NCI-H2227 treated with DMSO at 0.1 percent for 48 hours (cell line): ENCODE results near the gene EFNA4.
"Not testable (repeated sequence)": the region's sequence is repeated elsewhere in the genome, so short reads cannot be mapped to it uniquely, and the experiment has no call there.

Source experiments
- DNase-seq: peaks from one replicate; lab custom pipeline; 2025; lab: John Stamatoyannopoulos, UW

Gene EFNA4

DNA sequence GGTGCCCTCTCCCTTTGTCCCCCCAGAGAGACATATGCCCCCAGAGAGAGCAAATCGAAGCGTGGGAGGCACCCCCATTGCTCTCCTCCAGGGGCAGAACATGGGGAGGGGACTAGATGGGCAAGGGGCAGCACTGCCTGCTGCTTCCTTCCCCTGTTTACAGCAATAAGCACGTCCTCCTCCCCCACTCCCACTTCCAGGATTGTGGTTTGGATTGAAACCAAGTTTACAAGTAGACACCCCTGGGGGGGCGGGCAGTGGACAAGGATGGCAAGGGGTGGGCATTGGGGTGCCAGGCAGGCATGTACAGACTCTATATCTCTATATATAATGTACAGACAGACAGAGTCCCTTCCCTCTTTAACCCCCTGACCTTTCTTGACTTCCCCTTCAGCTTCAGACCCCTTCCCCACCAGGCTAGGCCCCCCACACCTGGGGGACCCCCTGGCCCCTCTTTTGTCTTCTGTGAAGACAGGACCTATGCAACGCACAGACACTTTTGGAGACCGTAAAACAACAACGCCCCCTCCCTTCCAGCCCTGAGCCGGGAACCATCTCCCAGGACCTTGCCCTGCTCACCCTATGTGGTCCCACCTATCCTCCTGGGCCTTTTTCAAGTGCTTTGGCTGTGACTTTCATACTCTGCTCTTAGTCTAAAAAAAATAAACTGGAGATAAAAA lies 23.5 kb downstream of the EFNA4 start:
- no peak for DNase-seq

DNA sequence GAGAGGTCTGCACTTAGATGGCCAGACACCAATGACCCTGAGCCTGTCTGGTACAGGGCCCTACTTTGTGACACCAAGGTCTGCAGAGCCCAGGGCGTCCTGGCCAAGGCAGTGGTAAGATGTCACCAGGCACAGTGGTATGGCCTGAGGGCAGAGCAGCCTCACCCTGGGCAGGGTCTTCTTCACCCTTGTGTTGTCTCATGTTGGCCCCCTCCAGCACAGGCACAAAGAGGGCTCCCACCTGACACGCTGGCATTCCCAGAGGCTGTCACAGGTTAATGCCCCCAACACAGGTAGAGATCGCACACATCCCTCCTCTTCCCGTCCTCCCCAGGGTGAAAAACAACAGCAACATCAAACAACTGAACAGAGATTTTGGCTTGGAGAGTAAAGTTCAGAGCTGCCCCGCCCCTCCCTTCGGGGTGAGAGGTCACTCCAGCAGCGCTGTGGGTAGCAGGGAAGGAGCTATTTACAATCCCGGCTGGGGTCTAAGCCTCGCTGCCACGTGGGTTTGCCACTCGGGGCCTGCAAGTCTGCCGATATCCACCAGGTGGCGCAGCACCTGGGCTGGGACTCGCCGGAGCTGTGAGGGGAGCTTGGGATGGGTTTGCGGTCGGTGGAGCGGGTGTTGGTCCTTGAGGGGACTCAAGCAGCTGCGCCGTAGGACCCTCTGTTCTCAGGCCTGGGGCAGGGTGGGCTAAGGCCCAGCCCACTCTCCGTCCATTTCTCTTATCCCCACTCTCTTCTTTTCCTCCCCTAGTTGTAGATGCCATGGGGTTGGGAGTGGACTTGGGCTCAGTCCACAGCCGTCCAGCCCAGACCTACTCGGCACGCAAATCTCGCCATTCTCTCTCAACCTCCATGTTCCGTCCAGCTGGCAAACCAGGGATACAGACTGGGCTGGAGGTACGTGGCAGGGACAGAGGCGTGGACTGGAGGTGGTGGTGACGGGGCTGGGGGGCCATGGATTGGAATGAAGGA lies 27.8 kb downstream of the EFNA4 start:
- peak; percentile 77 for DNase-seq

DNA sequence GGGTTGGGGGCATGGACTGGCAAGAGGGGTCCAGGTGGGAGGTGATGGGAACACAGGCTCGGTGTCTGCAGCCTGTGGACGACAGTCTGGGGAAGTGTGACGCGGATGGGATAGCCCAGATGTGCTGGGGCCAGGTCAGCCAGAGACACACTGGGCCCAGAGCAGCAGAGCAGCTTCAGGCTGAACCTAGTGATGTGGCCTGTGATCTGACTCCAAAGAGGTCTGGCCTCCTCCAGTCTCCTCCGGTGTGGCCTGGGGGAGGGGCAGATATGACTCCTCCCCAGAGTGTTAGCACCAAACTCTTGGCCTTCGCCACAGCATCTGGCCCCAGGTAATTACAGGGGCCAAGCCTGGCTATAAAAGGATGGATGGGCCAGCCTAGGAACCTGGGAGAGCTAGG lies 28.6 kb downstream of the EFNA4 start:
- no peak for DNase-seq

DNA sequence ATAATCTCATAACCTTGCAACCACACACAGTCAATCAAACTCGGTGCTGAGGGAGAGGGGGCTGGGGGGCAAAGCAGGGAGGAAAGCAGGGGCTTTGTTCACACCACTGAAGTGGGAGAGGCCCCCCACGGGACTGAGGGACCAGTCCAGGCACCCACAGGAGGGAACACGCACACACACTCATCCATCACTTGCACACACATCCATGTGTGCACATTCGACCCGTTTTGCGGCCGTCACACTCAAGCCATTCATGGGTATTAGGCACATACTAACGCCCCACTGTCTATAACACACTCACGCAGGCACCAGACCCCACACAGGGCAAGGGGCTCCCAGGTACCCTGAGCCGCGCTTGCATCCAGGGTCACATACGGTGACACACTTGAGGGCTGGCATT lies 29.1 kb downstream of the EFNA4 start:
- no peak for DNase-seq

DNA sequence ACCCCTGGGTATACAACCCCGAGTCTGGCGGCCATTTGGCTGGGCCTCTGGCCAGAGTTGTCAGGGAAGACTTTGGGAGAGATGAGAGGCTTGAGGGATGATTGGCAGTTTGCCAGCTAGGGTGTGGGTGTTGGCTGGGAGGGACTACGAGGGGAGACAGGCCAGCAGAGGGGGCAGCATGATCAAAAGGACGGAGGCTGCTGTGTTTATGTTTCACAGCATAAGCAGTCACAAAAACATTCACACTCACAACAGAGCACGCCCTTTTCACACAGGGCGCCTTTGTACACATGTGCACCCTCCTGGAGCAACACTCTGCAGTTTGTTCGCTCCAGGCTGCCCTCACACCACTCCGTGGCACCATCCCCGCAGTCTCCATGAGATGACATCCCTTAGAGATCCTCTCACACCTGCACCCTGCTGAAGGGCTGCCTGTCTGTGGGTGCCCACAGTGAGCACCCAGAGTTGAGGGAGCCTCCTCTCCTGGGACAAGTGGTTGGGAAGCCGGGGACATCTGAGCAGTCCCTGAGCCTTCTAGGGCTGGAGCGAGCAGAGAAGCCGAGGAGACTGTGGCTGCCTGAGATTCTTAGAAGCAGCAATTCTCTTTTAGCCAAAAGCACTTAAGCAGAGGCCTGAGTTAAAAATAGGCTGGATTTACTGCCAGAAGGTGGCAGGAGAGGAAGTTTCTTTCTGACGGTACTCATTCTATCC lies 30.5 kb downstream of the EFNA4 start:
- DNase-seq = peak; percentile 81

DNA sequence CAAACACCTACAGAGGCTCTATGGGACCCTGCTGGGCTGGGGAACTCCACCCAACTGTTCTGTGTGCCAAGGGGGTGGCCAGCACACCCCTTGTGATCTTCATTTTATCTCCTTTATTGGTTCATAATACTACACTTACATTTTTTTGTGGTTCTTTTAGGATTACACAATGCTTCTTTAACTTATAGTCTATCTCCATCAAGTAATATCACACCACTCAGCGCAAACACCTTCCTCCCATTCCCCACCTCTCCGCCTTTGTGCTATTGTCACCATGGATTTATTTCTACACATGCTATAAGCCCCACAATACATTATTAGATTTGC lies 31.0 kb downstream of the EFNA4 start:
- peak; percentile 59 for DNase-seq

DNA sequence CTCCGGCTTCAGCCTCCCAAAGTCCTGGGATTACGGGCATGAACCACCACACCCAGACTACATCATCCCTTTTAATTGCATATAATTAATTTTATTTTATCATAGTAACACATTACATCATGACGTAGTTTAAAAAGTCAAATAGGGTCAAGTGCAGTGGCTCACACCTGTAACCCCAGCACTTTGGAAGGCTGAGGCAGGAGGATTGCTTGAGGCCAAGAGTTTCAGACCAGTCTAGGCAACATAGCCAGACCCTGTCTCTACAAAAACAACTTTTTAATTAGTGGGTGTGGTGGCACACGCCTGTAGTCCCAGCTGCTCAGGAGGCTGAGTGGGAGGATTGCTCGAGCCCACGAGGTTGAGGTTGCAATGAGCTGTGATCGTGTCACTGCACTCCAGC lies 35.8 kb downstream of the EFNA4 start:
- no peak for DNase-seq

DNA sequence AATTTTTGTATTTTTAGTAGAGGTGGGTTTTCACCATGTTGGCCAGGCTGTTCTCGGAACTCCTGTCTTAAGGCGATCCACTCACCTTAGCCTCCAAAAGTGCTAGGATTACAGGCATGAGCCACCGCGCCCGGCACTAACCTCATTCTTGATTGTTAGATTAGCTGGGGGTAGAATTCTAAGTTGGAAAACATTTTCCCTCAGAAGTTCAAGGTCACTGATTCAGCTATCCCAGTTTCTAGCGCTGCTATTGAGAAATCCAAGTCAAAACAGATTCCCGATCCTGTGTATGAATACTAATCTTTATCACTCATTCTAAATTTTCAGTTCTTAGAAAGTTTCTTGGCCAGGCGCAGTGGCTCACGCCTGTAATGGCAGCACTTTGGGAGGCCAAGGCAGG lies 39.8 kb downstream of the EFNA4 start:
- DNase-seq = no peak

DNA sequence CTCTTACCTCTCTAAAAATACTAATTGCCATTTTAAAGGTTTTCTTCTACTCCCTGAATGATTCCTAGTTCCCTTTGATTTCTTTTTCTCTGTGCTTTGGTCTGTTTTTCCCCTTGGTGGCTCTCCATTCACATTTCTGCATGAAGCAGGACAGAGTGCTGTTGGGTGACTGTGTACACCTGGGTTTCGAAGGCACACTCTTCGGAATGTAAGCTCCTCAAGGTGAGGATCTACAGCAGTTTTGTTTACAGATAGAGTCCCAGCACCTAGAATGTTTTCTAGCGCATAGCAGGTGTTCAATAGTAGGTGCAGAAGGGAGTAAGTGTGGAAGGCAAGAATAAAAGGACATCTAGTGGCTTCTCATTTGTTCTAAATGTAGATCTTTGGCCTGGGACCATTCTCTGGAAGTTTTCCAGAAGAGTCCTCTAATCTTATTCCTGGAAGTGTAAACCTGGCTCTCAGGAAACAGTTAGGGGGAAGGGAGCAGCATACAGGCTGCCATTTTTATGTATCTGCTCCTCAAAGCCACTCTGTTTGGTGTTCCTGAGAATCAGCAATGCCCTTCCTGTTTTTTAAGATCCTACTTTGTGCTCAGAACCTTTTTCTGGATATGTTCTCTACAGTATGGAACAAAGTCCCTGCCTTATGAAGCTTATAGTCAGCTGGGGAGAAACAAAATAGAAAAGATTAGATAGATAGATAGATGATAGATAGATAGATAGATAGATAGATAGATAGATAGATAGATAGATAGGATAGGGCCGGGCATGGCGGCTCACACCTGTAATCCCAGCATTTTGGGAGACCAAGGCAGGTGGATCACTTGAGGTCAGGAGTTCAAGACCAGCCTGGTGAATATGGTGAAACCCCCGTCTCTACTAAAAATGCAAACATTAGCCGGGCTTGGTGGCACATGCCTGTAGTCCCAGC lies 41.3 kb downstream of the EFNA4 start:
- DNase-seq = no peak

DNA sequence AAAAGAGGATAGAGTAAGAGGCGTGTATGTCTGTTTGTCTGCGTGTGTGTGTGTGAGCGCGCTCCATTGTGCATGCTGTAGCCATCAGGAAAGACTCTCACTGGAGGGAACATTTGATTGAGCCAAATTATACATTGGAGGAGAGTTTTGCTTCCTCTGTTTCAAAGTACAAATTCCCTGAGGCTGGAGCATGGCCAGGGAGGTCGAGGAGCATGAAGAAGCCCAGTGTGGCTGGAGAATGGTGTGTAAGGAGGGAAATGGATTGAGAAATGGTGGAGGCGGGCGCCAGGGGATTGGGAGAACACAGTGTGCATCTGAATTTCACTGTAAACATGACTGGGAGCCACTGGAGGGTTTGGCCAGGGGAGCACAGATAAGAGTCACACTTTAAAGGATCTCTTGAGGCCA lies 42.1 kb downstream of the EFNA4 start:
- DNase-seq = peak; percentile 50

DNA sequence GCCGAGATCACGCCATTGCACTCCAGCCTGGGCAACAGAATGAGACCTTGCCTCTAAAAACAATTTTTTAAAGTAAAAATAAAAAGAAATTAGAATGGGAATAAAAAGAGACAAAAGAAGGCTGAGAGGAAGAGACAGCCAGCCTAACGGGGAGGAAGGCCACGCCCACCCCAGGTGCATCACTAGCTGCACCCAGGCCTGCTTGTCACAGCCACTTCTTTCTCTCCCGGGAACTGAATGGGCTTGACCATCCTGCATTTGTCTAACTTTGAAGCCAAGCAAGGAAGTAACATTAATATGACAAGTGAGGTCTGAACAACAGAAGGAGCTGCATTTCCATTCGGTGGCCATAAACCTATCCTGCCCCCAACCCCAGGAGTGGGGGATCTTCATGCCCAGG lies 43.3 kb downstream of the EFNA4 start:
- no peak for DNase-seq

DNA sequence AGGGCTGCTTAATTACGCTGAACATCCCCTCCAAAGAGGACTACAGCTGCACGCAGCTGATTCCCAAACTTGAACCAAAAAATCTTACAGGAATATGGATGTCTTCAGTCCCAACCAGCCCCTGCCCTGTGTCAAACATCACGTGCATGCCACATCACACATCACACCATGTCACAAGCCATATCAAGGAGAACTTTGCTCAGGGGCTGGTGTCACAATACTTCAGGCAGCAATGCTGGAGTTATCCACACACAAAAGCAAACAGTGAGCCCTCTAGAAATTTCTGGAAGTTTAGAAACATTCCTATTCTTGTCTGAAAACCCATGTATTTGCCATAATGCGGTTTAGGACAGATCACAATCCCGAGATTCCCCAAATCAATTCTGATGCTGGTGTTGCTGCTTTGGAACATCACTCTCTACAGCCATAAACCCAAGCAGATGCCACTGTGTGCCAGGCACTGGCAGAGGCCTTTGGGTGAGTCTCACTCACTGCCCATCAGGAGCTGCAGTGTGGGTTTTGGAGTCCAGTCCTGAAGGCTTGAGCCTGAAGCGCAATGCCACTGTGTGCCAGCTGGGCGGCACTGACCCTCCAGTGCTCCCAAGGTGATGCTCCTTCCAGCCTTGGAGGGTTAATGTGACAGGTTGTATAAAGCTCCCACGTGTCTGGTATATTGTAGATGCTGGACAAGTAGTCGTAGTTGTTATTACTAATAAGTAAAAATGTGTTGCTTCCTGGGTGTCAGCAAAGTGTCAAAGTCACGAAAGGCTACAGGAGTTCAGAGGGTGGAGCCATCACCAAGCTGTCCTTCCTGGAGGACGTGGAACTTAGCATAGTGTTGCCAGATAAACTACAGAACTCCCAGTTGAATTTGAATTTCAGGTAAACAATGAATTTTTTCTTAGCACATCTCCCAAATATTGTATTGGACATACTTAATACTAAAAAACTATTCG lies 44.0 kb downstream of the EFNA4 start:
- no peak for DNase-seq

DNA sequence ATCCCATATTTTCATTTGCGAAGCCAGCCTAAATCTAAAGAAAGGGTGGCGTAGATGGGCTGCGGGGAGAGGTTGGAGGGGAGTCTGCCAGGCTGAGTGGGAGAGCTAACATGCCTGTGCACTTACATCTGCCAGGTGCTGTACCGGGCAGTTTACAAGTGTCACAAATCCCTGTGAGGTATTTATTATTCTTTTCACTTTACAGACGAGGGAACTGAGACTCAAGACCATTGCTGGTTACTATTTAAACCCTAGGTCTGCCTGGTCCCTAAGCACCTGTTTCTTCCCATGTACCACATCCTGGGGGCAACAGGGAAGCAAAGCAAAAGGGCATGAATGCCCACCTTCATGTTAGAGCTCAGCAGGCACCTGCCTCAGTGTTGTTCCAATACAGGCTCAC lies 44.8 kb downstream of the EFNA4 start:
- DNase-seq = no peak

DNA sequence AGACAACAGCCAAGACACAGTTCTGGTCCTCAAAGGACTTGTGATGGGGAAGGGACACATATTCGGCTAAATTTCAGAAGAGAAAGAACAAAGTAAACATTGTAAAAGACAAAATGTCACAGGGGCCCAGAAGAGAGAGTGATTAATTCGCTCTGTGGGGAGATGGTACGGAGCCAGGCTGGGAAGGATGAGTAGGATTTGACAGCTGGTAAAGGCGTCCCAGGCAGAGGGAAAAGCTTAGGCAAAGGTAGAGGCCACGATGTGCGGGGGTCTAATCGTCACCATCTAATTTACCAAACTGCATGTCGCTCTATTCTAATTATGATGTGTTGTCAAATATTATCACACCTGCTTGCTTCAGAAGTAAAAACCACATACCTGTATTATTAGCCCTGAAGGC lies 46.8 kb downstream of the EFNA4 start:
- DNase-seq = no peak

DNA sequence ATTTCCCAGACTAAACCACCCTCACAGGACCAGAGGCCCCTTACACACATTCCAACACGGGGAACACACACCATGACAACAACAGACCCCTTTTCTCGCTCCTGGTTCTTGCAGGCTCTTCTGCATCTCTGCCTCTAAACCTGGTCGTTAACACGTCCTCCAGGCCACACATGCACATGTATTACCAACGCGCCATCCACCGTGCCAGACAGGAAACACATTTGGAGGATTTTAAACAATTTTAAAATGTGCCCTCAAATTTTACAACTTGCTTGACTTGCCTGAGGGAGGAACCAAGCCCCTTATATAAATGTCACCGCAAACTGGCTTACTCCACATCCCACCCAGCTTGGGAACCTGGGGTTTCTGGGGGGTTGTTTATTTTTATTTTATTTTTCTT lies 47.3 kb downstream of the EFNA4 start:
- DNase-seq = no peak

DNA sequence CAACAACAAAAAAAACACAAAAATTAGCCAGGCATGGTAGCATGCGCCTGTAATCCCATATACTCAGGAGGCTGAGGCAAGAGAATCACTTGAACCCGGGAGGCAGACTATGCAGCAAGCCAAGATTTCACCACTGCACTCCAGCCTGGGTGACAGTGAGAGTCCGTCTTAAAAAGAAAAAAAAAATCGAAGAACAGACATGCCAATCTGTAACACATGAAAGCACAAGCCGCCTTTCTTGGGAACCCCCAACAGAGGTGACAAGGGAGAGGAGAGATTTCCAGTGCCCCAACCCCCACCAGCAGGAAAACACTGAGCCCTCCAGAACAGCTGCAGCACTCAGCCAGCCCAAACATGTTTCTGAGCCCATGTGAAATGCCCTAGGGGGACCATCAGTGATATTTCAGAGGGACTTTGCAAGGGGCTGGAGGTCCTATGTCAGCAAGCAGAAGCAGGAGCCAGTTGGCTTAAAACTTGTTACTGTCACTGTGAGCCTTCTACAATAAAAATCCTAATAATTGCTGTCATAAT lies 50.0 kb downstream of the EFNA4 start:
- DNase-seq = no peak

DNA sequence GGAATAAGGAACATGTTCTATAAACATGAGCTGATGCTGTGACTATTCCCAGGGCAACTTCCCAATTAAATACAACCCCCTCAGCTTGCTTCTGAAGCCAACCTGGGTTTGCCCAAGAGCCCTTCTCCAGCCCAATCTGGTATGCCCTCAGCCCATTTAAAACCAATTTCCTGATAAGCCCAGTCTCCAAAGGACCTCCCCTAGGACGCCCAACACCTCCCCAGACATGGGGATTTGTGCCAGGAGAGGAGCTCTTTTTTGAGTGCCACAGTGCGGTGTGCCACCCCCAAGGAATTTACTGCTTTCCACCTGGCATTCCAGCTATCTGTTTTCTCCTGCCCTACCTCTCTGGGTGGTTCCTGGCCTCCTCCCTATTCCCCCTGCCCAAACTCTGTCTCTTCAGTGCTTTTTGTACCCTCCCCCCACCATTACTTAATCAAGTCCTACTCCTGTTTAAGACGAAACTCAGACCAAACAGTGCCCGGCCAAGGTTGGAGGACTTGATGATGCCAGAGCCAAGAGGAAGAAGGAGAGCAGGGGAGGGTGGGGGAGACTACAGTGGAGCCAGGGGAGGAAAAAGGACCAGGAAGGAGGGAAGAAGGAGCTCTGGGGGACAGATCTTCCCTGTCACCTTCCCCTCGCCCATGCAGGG lies 52.7 kb downstream of the EFNA4 start:
- no peak for DNase-seq

DNA sequence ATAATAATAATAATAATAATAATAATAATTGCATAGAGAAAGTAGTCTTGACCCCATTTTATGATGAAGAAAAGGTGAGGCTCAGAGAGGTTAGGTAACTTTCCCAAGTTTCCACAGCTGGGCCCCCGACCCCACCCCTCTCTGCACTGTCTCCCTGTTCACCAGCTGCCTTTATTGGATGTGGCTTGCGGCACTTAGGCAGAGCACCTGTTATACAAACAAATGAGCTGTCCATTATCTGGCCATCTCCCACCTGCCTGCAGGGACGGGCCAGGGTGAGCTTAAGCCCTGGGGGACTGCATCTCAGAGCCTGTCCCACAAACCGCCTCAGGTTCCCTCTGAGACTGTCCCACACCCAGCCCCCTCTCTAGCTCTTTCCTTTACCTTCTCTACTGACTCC lies 54.1 kb downstream of the EFNA4 start:
- no peak for DNase-seq

DNA sequence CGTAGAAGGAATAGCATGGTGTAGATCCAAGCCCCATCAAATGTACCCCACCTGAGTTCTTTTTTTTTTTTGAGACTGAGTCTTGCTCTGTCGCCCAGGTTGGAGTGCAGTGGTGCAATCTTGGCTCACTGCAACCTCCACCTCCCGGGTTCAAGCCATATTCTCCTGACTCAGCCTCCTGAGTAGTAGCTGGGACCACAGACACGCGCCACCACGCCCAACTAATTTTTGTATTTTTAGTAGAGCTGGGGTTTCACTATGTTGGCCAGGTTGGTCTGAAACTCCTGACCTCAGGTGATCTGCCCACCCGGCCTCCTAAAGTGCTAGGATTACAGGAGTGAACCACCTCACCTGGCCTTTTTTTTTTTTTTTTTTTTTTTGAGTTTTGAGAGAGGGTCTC lies 54.5 kb downstream of the EFNA4 start:
- DNase-seq = not testable (repeated sequence)
